Stimulated activated CD8-positive, alpha-beta memory T cell treated with anti-CD3 and anti-CD28 coated beads, Interleukin-2, amount 100 ng/mL, for 1 hour (primary cell): ENCODE measurements around the gene FARP2.

Experiments
- DNase-seq, 2 donors: peaks; one replicate each; pipeline ENCODE4 v3.0.0-alpha.2; 2020; ENCODE audit warnings: low read depth in 2 of 2

The FARP2 gene

DNA sequence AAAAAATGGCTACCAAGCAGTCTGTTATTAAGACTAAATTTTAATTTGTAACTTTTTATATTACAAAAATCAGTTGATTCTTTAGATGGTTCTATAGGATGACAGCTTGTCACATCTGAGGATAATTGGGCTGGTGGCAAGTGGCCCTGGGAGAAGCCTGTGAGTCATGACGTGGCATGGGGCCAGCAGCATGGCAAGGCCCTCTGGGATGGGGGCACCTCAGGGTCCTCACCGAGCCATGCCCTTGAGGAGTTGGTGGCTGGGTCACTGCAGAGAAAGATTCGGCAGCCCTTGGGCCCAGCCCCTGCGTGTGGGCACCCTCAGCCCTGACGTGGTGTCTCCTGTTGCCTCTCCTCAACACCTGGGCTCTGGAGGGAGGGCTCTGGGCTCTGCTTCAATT lies 102.6 kb downstream of the FARP2 start:
- no peak for DNase-seq

DNA sequence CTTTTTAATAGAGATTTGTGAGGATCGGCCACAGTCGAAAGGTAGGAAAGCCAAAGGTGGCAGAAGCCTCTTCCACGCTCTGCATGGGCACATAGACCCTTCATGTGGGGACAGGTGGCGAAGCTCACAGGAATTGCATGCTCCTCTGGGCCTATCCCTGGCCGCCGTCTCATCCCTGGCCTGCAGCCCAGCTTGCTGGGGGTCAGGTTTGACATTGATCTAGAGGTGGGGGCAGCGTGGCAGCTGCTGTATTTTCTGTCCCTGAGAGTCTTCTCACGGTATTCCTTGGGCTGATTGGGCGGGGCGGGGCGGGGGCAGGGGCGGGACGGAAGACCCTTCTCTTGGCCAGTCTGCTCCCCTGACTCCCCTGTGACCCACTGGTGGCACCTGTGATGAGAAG lies 103.4 kb downstream of the FARP2 start:
- DNase-seq, result no peak

DNA sequence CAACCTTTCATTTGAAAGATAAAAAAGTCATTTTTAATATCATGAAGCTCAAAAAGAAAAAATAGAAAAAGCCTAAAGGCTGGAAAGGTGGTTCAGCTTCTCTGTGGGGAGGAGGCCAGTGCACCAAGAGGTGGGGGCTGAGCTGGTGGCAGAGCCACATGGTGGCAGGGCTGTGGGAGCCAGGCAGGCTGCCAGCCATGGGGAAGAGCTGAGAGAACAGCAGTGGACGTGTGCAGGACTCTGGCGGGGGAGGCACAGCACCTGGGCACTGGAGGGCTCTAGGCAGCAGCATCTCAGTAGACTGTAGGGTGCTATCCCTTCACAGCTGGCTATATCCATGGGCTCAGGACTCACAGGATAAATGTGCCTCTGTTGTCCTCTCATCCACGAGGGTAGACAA lies 104.5 kb downstream of the FARP2 start:
- DNase-seq, result no peak

DNA sequence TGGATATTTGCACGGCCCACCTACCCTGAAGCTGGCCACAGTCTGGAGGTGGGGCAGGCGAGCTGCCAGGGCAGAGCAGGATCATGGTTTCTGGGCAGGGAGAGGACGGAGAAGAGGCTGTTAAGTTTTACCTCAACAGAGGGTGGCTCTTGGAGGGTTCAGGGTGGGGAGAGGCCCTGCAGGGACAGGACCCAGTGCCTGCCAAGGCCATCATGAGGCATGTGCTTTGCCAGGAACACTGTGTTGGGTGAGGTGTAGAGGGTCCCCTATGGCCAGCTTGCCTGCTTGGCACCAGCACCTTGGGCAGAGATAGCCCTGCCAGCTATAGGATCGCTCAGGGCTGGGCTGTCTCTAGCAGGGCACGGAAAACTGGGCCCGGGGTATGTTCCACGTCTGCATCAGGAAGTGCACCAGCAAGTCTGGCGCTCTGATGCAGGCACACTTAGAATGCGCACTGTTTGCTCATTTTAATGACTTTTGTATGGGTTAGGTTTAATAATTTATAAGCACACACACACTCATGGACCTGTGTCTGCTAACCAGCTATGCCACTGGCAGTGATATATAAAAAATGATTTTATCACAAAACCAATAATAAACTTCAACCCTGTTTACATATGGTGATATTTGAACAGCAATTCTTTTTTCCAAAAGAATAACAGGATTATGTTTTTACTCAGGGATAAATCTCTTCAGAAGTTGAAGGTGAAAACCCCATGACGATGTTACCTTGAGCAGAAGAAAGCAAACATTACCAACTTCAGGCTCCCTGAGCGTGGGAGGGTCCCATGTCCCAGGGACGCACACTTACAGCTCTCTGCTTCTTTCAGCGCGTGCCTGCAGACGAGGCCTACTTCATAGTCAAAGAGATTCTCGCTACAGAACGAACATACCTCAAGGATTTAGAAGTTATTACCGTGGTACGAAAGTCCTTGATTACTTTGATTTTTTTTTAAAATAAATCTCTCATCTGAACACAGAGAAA lies 105.9 kb downstream of the FARP2 start:
- no peak for DNase-seq

- no peak for DNase-seq
Observed at GRCh38 chr2:241463276-241464135, 107.4 kb downstream of the FARP2 start.

GRCh38 chr2:241465543-241465942 lies 109.5 kb downstream of the FARP2 start:
- DNase-seq, result no peak

- no peak for DNase-seq
Observed at GRCh38 chr2:241466230-241466629, 110.1 kb downstream of the FARP2 start.

DNA sequence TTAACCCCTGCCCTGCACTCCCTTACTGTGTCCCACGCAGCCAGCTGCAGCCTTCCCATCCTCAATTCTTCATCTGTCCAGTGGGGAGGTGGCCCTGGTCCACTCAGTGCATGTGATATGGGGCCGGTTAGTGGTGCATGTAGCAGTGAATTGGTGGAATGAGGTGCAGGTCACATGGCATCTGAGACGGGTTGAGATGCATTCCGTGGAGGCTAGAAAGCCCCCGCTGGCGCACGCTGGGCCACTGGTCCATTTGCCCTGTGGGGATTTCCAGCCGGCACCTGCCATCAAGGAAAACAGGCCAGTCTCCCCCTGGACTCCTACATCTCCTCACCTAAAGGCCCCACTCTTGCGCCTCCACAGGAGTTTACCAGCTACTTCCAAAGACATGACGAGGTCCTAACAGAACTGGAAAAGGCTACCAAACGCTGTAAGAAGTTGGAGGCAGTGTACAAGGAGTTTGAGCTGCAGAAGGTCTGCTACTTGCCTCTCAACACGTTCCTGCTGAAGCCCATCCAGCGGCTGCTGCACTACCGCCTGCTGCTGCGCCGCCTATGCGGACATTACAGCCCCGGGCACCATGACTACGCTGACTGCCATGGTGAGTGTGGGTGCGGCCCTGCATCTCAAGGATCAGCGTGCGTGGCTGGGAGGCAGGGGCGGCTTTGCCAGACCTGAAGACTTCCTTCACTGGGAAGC lies 111.8 kb downstream of the FARP2 start:
- DNase-seq, result no peak

DNA sequence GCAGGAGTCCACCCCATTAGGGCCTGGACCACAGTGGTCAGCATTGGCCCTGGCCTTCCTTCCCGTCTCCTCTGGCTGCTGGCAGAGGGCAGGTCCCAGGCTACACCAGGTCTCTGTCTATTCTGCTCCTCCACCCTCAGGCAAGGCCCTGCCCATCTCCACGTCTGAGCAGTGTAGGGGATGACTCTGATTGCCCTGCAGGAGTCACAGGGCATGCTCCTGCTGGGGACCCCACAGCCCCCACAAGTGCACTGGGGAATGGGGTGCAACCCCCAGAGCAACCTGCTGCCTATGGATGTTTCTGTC lies 112.3 kb downstream of the FARP2 start:
- no peak for DNase-seq

DNA sequence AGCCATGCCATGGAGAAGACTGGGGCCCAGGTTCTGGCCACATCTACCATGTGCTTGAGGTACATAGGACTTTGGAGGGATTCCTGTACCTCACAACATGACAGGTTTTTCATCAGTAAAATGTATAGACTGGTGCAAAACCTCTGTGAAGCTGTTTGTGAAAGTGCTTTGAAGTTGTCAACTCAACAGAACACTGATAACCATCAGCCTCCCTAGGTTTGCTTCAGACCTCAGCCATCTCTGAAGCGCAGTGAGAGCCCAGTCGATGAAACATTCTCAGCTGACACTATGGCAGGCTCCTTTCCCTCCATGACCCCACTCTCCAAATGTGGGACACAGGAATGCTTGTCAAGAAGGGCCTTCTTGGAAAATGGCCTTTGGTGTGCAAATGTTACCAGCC lies 113.7 kb downstream of the FARP2 start:
- DNase-seq, result no peak

GRCh38 chr2:241473399-241473798 lies 117.3 kb downstream of the FARP2 start:
- no peak for DNase-seq

- DNase-seq, result no peak
Observed at GRCh38 chr2:241475267-241475666, 119.2 kb downstream of the FARP2 start.

DNA sequence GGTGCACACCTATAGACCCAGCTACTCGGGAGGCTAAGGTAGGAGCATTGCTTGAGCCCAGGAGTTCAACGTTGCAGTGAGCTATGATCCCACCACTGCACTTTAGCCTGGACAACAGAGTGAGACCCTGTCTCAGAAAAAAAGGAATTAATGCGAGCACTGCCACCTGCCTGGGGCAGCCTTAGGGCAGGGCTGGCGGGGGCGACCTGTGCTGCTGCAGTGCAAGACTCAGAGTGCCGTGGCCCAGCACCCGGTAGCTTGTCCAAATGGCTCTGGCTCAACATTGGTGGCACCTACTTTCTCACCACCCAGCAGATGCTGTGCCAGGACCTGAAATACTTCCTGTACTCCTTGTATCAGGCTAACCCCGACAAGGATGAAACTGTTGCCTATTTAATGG lies 122.1 kb downstream of the FARP2 start:
- DNase-seq, result no peak

- DNase-seq, result no peak
Observed at GRCh38 chr2:241479026-241479898, 123.2 kb downstream of the FARP2 start.

DNA sequence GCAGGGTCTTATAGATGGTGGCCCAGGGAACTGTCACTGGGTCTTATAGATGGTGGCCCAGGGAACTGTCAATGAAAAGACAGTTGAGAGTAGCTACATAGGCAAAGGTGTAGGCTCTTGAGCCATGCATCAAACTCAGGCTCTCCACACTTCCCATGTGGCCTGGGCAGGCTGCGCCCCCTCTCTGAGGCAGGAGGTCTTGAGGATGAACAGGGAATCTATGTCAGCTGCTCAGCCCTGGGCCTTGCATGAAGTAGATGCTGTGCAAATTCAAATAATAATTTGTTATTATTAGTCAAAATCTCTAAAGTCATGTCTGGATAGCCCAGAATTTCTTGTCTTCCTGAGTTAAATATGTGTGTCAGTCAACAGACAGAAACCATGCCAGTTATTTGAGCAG lies 125.6 kb downstream of the FARP2 start:
- no peak for DNase-seq

DNA sequence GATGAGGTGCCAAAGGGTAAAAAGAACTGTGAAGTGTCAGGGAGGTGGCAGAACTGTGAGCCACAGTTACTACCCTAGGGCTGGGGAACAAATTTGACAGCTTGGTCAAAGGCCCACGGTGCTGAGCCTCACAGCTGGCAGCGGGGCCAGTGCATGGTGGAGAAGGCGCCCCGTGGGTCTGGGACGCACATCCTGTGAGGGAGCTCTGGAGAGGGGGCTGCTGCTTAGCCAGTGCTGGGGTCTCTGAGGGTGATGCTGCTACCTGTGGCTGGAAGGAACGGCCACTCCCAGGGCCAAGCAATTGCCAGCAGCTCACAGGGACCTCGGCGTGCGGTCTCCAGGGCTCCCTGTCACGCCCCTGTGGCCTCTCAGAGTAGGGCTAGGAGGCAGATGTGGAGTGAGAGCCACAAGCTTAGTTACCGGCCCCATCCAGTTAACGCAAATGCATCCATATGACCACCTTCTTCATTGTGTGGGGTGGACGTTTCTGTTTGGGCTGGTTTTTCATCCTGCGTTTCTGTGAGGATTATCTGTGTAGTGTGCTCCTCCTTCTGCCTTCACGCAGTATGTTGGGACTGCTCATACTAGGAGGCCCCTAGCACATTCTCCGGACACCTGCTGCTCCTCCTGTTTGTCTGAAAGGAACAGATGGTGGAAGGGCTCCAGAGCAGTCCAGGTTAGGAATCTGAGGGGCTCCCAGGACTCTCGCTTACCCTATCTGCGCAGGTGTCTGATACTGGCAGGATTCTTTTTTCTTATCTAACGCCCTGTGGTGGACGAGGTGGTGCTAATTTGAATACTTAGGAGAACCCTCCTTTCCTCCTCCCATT lies 126.3 kb downstream of the FARP2 start:
- no peak for DNase-seq

DNA sequence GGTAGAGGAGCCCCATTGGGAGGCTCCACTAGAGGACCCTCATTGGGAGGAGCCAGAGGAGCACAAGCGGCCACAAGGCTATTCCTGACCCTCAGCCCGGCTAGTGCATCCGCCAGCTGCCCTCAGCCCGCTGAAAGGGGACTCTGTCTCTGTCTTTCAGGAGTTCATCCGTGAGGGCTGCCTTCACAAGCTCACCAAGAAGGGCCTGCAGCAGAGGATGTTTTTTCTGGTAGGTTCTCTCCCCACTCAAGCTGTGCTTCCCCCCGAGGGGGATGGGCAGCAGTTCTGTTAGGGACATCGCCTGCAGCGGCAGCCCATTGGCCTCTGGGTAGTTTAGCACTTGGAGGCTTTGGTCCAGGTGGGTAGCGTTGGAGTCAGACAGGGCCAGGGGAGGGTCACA lies 127.2 kb downstream of the FARP2 start:
- DNase-seq, result no peak

DNA sequence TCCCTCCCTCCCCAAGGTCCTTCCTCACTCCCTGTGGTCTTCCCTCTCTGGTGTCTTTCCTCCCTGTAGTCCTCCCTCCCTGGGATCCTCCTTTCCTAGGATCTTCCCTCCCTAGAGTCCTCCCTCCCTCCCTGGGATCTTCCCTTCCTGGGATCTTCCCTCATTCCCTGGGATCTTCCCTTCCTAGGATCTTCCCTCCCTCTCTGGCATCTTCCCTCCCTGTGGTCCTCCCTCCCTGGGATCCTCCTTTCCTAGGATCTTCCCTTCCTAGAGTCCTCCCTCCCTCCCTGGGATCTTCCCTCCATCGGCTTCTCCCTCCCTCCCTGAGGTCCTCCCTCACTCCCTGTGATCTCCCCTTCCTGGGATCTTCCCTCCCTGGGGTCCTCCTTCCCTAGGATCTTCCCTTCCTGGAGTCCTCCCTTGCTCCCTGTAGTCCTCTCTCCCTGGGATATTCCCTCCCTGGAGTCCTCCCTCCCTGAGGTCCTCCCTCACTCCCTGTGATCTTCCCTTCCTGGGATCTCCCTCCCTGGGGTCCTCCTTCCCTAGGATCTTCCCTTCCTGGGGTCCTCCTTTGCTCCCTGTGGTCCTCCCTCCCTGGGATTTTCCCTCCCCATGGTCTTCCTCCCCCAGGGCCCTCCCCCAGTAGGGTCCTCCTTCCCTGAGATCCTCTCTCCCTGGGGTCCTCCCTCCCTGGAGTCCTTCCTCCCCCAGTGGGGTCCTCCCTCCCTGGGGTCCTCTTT lies 129.3 kb downstream of the FARP2 start:
- DNase-seq, result no peak

GRCh38 chr2:241489088-241489487 lies 133.0 kb downstream of the FARP2 start:
- DNase-seq, result no peak
